ENCODE data around the gene COQ8B.

GRCh38 chr19:40686882-40687524, 29.7 kb downstream of the COQ8B start:
- TF ChIP-seq CTCF (IDR thresholded peaks at IDR 0.05) (no peak), POLR2AphosphoS5 (IDR thresholded peaks at IDR 0.05) (no peak), EP300 (IDR thresholded peaks at IDR 0.05) (no peak), POLR2A (IDR thresholded peaks at IDR 0.05) (no peak)

All from suprapubic skin (tissue), 4 donors.